NT2/D1 (cell line): Measurements from ENCODE around the gene NR1I2.

Experiments
- DNase-seq: peaks from one replicate; pipeline ENCODE4 v3.0.0-alpha.2; 2011; ENCODE audit warnings: low read depth, low spot score
- H3K27me3 ChIP-seq: 2 replicates; pipeline ENCODE4 v1.6.0; 2011; ENCODE audit warnings: mild to moderate bottlenecking; ENCODE audit not compliant: insufficient read length, insufficient read depth
- H3K36me3 ChIP-seq: 2 replicates; pipeline ENCODE4 v1.6.1; 2011; ENCODE audit warnings: mild to moderate bottlenecking, low read length, mixed read lengths; ENCODE audit not compliant: insufficient read depth, insufficient read length
- H3K4me1 ChIP-seq: 2 replicates; pipeline ENCODE4 v1.5.1; 2011; ENCODE audit not compliant: insufficient read depth, insufficient read length
- H3K4me3 ChIP-seq: 2 replicates; pipeline ENCODE4 v1.5.1; 2011; ENCODE audit warnings: low read depth; ENCODE audit not compliant: insufficient read length
- H3K9ac ChIP-seq: 2 replicates; pipeline ENCODE4 v1.6.0; 2011; ENCODE audit warnings: low read depth; ENCODE audit not compliant: insufficient read length
- H3K9me3 ChIP-seq: 2 replicates; pipeline ENCODE4 v1.5.1; 2011; ENCODE audit warnings: mild to moderate bottlenecking, low read length; ENCODE audit not compliant: insufficient read depth
- SUZ12 ChIP-seq: IDR thresholded peaks from 2 replicates; pipeline ENCODE4 v1.6.1; 2011; ENCODE audit not compliant: insufficient read length, insufficient read depth; ENCODE audit errors: extremely low read depth
- YY1 ChIP-seq: IDR thresholded peaks from 2 replicates; pipeline ENCODE4 v1.6.1; 2011; ENCODE audit not compliant: insufficient read length, insufficient read depth
- ZNF274 ChIP-seq: IDR thresholded peaks from 2 replicates; pipeline ENCODE4 v1.6.1; 2011; ENCODE audit warnings: mild to moderate bottlenecking, low read depth, low read length

NR1I2 gene

DNA sequence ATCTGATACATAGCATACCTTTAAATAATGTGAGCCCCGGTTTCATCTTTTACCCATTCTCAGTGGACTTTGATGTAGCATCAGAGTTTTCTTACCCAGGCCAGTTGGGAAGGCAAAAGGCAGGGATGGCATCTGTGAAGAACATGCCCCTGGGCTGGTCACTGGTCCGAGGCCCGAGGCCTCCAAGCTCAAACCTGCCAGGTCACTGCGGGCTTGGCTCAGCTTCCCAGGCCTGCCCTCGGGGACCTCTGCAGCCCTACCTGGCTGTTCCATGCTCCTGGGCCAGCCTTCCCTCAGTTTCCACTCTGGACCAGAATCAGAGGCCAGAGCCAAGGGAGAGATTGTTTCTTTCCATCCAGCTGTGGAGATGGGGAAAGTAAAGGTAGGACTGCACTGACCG is 26.9 kb downstream of the NR1I2 start:
- TF ChIP-seq SUZ12 (no peak), ZNF274 (no peak), YY1 (no peak)
- H3K4me3 ChIP-seq = no peak overlapping the region
- no peaks in the 10 kb centered on the region for H3K27me3 ChIP-seq
- no peaks in the 10 kb centered on the region for H3K9me3 ChIP-seq
- DNase-seq = no peak
- no peak overlapping the region for H3K9ac ChIP-seq
- H3K36me3 ChIP-seq = no peaks in the 10 kb centered on the region
- H3K4me1 ChIP-seq = no peaks in the 10 kb centered on the region

DNA sequence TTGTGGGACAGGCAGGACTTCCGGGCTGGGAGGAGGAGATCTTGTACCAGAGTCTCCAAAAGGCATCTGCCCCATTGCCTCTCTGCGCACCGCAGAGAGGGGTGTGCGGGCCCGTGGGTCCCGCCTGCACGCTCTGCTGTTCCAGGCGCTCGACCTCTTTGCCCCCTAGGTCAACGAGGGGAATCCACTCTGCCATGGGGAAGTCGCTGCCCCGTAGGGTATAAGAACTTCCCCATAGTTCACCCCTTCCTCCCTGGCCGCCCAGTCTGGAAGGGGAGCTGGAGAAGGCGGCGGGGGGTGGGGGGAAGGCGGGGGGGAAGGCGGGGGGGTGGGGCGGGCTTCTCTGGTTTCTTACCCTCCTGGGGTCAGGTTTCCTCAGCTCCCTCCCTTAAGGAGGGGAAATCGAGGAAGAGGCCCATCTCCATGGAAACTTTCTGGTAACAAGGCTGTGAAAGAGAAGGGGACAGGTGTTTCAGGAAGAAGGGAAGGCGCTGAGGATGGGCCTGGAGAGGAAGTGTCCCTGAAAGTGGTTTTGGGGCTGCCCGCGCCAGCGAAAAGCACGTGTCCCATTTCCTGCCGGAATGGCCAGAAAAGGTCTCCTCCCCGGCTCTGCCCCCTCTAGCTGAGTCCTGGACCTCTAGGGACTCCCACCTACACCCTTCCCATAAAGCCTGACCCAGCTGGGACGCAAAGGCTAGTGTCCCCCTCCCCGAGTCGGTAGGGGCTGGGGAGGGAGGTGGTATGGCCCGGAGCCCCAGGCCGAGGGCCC is 27.5 kb downstream of the NR1I2 start:
- Histone ChIP-seq H3K4me1 (no peaks in the 10 kb centered on the region), H3K36me3 (no peaks in the 10 kb centered on the region), H3K9me3 (no peaks in the 10 kb centered on the region), H3K27me3 (no peaks in the 10 kb centered on the region), H3K4me3 (no peak overlapping the region), H3K9ac (no peak overlapping the region)
- TF ChIP-seq ZNF274 = no peak
- no peak for TF ChIP-seq SUZ12
- no peak for TF ChIP-seq YY1
- no peak for DNase-seq

DNA sequence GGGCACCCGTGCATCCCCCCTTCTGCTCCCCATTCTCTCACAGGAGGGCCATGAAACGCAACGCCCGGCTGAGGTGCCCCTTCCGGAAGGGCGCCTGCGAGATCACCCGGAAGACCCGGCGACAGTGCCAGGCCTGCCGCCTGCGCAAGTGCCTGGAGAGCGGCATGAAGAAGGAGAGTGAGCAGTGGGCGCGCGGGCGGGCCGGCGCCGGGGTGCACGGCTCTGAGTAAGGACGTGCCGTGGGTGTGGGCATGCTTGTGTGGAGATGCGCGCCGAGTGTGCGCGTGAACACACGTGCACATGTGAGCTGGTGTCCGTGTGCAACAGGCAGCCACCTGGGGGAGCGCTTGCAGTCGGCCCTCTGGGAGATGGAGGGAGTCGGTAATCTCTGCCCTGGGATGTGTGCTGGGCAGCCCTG is 28.1 kb downstream of the NR1I2 start:
- H3K9me3 ChIP-seq = no peaks in the 10 kb centered on the region
- TF ChIP-seq YY1 = no peak
- no peak for TF ChIP-seq ZNF274
- TF ChIP-seq SUZ12 = no peak
- H3K36me3 ChIP-seq = no peaks in the 10 kb centered on the region
- no peaks in the 10 kb centered on the region for H3K27me3 ChIP-seq
- H3K9ac ChIP-seq = no peak overlapping the region
- H3K4me3 ChIP-seq = no peak overlapping the region
- no peaks in the 10 kb centered on the region for H3K4me1 ChIP-seq
- DNase-seq = no peak

DNA sequence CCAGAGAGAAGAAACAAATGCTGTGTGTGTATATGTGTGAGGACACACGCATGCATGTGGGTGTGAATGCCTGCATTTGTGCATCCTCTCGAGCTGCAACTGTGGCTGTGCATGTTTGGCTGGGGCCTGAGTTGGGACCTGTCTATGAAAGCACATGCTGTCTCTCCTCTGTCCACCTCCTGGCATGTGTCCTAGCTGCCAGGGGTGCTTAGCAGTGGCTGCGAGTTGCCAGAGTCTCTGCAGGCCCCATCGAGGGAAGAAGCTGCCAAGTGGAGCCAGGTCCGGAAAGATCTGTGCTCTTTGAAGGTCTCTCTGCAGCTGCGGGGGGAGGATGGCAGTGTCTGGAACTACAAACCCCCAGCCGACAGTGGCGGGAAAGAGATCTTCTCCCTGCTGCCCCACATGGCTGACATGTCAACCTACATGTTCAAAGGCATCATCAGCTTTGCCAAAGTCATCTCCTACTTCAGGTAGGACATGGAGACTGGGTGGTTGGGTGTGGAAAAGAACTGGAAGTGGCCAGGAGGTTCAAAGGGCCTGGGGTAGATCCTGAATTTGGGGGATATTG is 30.7 kb downstream of the NR1I2 start:
- DNase-seq = no peak
- Histone ChIP-seq H3K4me1 (no peaks in the 10 kb centered on the region), H3K36me3 (no peaks in the 10 kb centered on the region), H3K4me3 (no peak overlapping the region), H3K27me3 (no peaks in the 10 kb centered on the region), H3K9ac (no peak overlapping the region), H3K9me3 (no peaks in the 10 kb centered on the region)
- TF ChIP-seq ZNF274 (no peak), SUZ12 (no peak), YY1 (no peak)

DNA sequence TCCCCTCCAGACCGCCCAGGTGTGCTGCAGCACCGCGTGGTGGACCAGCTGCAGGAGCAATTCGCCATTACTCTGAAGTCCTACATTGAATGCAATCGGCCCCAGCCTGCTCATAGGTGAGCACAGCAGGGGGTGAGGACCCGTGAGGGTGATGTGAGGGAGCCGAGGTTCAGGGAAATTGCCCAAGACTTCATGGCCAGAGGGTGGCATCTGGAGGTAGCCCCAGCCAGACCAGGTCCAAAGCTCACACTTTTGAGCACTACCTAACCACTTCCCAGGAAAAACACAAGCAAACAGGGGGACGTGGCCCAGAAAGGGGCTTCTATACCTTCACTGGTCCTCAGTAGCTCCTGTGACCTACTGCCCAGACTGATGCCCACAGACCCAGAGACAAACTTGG is 33.8 kb downstream of the NR1I2 start:
- Histone ChIP-seq H3K9ac (no peak overlapping the region), H3K4me3 (no peak overlapping the region), H3K4me1 (no peaks in the 10 kb centered on the region), H3K27me3 (no peaks in the 10 kb centered on the region), H3K36me3 (no peaks in the 10 kb centered on the region), H3K9me3 (no peaks in the 10 kb centered on the region)
- DNase-seq = no peak
- TF ChIP-seq YY1 (no peak), SUZ12 (no peak), ZNF274 (no peak)

DNA sequence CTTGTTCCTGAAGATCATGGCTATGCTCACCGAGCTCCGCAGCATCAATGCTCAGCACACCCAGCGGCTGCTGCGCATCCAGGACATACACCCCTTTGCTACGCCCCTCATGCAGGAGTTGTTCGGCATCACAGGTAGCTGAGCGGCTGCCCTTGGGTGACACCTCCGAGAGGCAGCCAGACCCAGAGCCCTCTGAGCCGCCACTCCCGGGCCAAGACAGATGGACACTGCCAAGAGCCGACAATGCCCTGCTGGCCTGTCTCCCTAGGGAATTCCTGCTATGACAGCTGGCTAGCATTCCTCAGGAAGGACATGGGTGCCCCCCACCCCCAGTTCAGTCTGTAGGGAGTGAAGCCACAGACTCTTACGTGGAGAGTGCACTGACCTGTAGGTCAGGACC is 35.2 kb downstream of the NR1I2 start:
- H3K27me3 ChIP-seq = no peaks in the 10 kb centered on the region
- H3K9ac ChIP-seq = no peak overlapping the region
- H3K9me3 ChIP-seq = no peaks in the 10 kb centered on the region
- TF ChIP-seq ZNF274 (no peak), SUZ12 (no peak), YY1 (no peak)
- no peaks in the 10 kb centered on the region for H3K4me1 ChIP-seq
- H3K36me3 ChIP-seq = no peaks in the 10 kb centered on the region
- no peak overlapping the region for H3K4me3 ChIP-seq
- DNase-seq = no peak

DNA sequence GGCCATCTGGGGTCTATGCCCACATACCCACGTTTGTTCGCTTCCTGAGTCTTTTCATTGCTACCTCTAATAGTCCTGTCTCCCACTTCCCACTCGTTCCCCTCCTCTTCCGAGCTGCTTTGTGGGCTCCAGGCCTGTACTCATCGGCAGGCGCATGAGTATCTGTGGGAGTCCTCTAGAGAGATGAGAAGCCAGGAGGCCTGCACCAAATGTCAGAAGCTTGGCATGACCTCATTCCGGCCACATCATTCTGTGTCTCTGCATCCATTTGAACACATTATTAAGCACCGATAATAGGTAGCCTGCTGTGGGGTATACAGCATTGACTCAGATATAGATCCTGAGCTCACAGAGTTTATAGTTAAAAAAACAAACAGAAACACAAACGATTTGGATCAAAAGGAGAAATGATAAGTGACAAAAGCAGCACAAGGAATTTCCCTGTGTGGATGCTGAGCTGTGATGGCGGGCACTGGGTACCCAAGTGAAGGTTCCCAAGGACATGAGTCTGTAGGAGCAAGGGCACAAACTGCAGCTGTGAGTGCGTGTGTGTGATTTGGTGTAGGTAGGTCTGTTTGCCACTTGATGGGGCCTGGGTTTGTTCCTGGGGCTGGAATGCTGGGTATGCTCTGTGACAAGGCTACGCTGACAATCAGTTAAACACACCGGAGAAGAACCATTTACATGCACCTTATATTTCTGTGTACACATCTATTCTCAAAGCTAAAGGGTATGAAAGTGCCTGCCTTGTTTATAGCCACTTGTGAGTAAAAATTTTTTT is 35.9 kb downstream of the NR1I2 start:
- no peak for TF ChIP-seq SUZ12
- no peak for TF ChIP-seq YY1
- TF ChIP-seq ZNF274 = no peak
- Histone ChIP-seq H3K36me3 (no peaks in the 10 kb centered on the region), H3K4me3 (no peak overlapping the region), H3K27me3 (no peaks in the 10 kb centered on the region), H3K9me3 (no peaks in the 10 kb centered on the region), H3K4me1 (no peaks in the 10 kb centered on the region), H3K9ac (no peak overlapping the region)
- DNase-seq = no peak
